Fibroblast of skin of left biceps (primary cell): ENCODE data around the gene ERC1.
"Not testable (repeated sequence)": the region's sequence is repeated elsewhere in the genome, so short reads cannot be mapped to it uniquely, and the experiment has no call there.

Experiments used
- DNase-seq, 2 experiments: peaks; one replicate each; pipeline ENCODE4 v3.0.0-alpha.2; 2013; ENCODE audit warnings: low read depth in 2 of 2

ERC1 gene

DNA sequence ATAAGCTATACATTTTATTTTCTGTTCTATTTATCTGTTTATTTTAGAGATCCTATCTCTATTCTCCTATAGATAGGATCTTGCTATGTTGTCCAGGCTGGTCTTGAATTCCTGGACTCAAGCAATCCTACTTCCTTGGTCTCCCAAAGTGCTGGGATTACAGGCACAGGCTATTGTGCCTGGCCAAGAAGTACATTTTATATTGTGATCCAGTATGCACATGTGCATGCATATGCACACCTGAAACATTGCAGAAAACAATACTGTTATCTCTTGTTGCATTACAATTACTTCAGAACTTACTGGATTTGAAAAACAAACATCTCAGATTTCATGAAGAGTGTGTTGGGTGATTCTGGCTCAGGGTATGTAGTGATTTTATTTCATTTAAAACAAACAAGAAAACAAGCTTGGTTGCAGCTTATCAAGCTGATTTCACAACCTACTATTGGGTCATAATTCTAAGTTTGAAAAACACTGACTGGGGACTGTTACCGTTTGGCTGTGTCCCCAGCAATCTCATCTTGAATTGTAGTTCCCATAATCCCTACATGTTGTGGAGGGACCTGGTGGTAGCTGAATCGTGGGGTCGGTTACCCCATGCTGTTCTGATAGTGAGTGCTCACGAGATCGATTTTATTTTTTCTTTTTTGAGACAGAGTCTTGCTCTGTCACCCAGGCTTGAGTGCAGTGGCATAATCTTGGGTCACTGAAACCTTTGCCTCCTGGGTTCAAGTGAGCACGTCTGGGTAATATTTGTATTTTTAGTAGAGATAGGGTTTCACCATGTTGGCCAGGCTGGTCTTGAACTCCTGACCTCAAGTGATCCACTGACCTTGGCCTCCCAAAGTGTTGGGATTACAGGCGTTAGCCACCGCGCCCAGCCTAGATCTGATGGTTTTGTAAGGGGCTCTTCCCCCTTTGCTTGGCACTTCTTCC, 31.3 kb downstream of the ERC1 start:
- no peak for DNase-seq

DNA sequence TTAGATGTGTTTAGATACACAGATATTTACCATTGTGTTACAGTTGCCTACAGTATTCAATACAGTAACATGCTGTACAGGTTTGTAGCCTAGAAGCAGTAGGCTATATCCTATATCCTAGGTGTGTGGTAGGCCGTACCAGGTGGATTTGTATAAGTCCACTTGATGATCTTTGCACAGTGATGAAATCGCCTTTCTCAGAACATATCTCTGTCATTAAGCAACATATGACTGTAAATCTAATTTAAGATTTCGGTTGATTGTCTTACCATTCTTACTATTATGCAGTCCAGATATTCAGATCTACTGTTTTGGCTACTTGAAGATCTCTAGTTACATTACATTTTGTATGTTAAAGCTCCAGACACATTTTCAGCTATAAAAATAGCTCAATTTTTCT, 39.8 kb downstream of the ERC1 start:
- DNase-seq = no peak

DNA sequence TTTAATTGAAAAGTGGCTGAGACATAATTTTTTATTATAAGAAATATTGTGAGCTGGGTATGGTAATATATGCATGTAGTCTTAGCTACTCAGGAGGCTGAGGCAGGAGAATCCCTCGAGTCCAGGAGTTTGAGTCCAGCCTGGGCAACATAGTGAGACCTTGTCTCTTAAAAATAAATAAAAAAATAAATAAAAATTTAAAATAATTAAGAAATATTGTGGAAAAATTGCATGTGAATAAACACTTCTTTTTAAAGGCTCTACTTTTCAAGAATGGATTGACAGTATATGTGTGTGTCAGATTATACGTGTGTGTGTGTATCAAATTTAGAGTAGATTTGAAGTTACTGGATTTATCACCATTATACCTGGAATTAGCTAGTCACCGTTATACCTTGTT, 43.2 kb downstream of the ERC1 start:
- no peak for DNase-seq

DNA sequence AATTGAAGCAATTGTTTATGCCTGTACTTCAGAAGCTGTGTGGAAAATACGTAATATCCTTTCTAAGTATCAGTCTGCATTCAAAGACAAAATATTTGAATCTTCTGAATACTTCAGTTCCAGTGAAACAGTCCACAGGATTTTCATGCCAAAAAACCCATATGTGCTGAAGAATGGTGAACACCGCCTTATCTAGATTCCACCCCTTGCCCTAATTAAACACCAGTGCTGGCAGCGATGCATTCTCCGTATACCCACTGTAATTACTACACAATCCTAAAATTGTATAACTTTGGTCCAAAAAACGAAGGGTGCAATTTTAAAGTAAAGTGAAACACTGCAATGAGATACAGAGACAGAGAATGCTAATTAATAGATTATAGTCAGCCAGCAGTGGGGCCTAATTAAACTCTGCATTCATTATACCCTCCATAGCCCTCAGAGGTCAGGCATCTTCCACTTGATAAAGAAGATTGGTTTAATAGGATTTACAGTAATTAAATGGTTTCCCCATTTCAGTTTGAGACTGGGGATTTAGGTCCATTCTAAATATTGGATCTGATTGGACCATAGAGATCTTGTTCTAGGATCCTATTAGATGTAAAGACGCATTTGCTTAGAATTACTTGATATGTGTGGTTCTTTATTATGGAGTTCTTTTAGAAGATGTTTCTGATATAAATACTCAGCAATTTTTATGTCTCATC, 43.9 kb downstream of the ERC1 start:
- DNase-seq = no peak

DNA sequence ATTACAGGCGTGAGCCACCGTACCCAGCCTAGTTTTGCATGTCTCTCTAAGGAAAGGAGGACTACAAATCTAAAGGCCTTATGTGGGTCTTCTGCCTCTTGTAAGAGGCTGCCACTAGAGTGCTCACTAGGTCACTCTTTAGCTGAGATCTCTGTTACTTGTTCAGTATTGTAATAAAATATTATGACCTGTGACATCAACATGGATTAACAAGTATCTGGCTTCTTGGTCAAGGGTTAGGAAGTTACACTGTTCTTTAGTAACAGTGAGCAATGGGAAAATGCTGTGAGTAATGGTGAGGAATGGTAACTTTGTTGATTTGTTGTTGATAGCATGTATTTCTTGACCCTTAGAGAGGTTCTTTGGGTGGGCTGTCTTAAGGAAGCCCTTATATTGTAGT, 50.5 kb downstream of the ERC1 start:
- DNase-seq = no peak

DNA sequence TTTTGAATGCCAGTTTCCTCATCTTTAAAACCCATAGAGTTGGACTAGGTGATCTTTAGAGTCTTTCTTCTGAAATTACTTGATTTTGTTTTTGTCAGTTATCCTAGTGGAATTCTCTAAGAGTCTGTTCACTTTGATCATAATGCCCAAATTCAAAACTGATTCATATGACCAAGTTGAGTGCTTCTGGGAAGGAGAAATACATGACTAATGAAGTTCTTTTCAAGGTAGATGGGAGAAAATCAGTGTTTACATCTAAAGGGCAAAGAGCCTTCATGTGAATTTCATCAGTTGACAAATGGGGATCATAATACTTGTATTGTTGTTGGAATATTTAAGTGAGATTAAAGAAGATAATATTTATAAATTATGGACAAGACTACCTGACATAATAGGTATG, 53.2 kb downstream of the ERC1 start:
- DNase-seq = no peak

DNA sequence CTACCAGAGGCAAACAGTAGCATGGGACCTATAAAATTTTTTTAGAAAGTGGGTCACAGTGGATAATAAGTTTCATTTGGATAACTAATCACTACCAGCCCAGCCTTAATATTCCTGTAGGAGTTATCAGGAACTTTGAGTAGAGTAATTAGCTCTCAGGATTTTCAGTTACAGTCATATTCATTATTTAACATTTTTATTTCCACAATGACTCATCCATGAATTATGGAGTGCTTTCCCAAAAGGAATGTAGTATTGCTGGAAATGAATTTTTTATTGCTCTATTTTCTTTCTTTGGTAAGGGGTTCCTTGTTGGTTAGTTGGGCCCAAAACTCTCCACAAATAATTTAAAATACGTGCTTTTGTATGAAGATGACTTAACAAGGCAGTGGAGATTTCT, 53.7 kb downstream of the ERC1 start:
- peak; percentile 25 to 43 for DNase-seq

DNA sequence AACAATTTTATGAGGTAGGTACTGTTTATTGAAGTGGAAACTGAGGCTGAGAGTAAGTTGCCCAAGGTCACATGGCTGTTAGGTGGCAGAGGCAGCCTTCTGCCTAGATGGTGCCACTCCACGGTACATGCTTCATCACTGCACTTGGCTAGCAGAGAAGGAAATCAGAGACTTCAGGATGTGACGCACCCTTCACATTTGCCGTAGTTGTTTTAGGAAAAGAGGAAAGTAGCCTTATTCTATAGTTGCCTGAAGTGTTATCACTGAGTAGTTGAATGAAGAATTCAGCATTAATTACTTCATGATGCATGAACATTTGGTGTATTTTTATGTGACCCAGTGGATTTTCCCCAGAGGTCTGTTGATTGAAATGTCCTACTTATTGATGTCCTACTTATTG, 55.7 kb downstream of the ERC1 start:
- DNase-seq = no peak

DNA sequence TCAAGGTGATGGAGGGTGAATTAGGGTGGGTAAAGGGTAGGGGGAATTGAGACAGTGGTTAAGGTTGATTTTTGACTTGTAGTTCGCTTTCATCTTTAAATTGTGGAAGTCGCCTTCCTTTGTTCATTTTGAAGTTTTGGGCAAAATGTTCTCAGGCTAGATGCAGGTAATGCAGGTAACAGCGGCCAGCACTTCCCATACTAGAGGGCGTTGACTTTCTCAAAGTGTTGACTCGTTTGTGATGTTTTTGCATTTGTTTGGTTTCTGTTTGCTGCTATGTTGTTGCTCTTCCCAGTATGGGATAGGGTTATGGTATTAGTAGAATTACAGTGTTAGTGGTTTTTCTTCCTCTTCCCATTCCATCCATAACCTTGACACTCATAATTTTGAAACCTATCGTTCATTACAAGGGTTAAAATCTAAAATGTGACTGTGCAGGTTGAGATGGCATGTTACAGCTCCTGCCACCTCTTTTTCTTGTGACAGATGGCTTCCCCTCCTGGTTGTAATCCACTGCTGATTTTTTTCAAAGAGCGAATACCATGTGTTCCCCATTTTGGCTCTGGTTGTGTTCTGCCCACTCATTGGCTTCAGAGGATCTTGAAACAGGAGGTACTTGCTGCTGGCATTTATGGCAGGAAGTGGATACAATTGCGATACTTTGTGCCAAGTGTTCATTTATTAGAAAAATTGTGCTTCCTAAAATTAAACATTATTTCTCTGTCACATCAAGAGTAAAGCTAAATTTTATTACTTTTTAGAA, 57.1 kb downstream of the ERC1 start:
- DNase-seq = no peak

DNA sequence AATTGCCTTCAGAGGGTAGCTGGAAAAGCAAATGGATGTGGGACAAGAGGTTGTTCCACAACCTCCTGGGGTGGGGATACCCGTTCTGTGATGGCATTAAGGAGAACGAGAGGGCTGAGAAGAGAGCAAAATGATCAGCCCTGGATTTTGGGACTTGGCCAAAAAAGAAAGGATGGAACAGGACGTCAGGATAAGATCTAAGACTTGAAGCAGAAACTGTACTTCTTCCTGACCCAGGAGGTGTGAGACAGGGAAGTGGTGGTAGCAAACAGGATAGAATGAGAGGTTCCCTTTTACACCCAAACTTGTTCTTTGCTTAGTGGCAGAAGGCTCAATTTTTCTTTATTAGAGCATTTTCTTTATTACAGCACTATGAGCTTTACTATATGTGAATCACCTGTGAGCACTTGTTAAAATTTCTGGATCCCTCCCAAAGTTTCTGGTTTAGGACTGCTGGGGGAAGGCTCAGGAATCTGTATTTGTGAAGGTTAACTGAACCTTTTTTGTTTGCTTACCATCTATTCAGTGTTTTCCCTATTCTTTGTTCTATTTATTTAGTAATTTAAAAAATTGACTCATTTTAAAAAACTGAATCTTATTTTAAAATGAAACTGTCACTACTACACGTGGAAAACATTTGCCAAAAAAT, 59.2 kb downstream of the ERC1 start:
- no peak for DNase-seq

DNA sequence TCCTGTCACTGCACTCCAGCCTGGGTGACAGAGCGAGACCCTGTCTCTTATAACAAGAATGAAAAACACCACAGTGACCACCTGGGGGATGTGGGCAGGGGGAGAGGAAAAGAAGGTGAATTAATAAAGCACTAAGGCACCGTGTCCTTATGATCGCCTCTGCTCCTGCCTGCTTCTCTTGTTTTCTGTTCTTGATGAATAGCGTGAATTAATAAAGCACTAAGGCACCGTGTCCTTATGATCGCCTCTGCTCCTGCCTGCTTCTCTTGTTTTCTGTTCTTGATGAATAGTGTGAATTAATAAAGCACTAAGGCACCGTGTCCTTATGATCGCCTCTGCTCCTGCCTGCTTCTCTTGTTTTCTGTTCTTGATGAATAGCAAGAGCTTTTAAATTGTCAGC, 60.6 kb downstream of the ERC1 start:
- not testable (repeated sequence) for DNase-seq

DNA sequence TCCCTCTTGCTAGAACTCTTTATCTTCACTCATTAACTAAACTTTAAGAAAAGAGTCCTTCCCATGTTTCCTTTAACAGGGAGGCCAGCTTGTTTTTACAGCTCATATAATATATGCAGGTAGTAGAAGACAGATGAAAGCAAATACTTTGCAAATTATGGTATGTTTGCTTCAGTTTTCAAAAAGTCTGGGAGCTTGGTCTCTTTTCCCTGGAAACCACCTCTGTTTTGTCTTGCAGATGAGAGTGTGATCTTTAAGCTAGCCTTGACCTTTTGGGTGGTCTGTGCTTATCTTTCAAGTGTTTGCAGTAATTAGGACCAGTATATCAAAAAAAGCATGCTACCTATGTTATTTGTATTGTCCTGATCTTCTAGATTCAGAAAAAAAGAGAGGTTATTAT, 62.7 kb downstream of the ERC1 start:
- no peak for DNase-seq

DNA sequence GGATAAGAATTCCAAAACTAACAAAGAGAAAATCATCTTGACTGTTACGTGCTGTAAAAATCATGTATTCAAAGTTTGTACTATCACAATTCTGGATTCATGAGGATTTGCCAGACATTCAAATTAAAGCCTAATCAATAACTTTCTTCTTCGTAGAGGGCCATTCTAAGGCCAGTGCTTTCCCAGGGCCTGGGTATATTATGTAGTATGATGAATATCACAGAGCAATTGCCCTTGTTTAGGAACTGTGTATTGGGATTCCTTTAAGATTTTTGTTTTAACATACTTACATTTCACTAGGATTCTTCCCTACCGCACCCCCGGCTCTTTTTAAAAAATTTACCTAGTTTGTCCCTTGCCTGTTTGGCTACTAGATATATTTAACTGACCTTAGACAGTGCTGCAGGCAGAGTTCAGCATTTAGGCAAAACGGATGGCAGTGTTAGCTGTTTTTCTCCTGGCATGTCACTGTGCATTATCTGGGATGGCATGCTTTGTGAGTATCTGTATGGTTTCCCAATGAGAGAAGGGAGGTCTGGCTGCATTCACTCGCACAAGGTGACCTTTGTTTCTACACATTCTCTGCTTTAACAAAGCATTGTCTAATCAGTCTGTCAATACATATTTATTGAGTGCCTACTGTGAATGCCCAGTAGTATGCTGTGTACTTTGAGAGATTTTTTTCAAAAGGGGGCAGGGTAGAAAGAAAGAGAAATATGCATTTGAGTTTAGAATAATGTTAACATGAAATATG, 63.3 kb downstream of the ERC1 start:
- DNase-seq = no peak

DNA sequence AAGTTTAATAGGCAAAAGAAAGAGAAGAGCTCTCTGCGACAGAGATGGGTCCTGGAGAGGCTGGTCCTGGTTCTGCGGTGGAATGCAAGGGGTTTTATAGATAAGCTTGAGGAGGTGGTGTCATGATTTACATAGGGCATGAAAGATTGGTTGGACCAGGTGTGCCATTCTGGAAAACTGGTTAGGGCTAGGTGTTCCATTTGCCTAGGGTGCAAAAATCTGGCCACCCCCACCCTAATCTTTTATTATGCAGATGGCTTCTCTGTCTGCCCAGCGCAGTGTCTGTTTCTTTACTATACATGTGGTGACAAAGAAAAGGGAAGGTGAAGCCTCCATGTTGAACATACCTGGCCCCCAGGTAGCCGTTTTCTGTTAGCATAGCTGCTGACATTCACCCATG, 65.4 kb downstream of the ERC1 start:
- DNase-seq = no peak

DNA sequence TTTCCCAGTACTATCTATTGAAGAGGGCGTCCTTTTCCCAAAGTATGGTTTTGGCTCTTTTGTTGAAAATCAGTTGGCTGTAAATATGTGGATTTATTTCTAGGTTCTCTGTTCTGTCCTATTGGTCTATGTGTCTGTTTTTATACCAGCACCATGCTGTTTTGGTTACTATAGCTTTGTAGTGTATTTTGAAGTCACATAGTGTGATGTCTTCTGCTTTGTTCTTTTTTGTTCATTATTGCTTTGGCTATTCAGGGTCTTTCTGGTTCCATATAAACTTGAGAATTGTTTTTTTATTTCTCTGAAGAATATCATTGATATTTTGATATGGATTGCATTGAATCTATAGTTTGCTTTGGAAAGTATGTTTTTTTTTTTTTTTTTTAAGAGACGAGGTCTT, 67.4 kb downstream of the ERC1 start:
- DNase-seq = no peak

DNA sequence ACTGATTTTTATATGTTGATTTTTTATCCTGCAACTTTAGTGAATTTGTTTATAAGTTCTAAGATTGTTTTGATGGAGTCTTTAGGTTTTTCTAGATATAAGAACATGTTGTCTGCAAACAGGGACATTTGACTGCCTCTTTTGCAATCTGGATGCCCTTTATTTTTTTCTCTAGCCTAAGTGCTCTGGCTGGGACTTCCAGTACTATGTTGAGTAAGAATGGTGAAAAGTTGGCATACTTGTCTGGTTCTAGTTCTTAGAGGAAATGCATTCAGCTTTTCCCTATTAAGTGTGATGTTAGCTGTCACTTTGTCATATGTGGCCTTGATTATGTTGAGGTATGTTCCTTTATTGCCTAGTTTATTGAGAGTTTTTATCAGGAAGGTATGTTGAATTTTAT, 68.1 kb downstream of the ERC1 start:
- no peak for DNase-seq

DNA sequence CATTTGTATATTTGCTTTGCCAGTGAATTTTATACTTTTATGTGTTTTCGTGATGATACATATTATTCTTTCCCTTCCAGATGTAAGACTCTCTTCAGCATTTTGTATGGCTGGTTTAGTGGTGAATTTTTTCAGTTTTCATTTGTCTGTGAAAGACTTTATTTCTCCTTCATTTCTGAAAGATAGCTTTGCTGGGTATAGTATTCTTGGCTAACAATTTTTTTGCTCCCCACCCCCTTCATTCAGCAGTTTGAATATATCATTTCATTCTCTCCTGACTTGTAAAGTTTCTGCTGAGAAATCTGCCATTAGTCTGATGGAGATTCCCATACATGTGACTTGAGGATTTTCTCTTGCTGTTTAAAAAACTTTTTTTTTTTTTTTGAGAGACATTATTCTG, 72.8 kb downstream of the ERC1 start:
- no peak for DNase-seq

DNA sequence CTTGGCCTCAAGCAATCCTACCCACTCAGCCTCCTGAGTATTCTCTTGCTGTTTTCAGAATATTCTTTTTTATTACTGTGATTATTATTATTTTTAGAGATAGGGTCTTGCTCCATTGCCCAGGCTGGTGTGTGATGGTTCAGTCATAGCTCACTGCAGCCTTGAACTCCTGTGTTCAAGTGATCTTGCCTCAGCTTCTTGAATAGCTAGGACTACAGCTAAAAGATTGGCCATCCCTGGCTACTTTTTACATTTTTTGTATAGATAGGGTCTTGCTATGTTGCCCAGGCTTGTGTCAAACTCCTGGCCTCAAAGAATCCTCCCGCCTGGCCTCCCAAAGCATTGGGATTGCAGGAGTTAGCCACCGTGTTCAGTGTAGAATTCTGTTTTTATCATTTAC, 73.3 kb downstream of the ERC1 start:
- DNase-seq = no peak

DNA sequence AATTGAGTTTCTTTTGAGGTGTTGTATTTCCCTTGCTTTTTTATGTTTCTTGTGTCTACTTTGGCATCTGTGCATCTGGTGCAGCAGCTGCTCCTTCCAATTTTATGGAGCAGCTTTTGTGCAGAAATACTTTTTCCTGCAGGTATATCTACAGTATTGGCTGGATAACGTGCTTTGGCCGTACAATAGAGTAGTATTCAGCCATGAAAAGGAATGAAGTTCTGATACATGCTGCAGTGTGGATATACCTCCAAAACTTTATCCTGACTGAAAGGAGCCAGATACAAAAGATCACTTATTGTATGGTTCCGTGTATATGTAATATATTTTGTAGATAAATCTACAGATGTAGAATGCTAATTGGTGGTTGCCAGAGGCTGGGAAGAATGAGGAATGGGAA, 74.6 kb downstream of the ERC1 start:
- no peak for DNase-seq

DNA sequence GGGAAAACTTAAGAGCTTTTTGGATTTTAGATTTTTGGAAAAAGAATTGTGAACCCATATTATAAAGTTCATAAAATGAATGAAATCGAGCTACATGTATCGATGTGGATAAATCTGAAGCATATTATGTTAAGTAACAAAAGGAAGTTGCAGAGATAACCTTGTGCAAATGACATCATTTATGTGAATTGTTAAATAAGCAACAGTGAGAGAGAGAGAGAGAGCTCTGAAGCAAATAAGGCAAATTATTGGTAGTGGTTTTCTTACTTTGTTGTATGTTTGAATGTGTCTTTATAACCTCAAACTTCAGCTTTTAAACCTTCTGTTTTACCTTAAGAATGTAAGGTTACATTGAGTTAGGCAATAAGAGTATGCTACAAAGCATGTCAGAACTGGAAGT, 78.8 kb downstream of the ERC1 start:
- DNase-seq = no peak

DNA sequence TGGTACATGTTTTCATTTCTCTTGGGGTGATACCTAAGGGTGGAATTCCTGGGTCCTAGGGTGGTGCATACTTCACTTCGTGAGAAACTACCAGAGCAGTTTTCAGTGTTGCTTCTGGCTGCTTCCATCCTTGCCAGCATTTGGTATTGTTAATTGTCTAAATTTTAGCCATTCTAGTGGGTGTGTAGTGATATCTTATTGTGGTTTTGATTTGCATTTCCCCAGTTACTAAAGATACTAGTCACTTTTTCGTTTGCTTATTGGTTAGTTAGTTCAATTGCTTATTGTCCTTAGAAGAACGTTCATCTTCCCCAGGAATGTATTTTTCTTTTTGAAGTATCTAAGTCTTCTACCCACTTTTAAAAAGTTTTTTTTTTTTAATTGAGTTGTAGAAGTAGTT, 80.2 kb downstream of the ERC1 start:
- DNase-seq = no peak
